ENCODE measurements around the gene RAP1GAP2.

The RAP1GAP2 gene

DNA sequence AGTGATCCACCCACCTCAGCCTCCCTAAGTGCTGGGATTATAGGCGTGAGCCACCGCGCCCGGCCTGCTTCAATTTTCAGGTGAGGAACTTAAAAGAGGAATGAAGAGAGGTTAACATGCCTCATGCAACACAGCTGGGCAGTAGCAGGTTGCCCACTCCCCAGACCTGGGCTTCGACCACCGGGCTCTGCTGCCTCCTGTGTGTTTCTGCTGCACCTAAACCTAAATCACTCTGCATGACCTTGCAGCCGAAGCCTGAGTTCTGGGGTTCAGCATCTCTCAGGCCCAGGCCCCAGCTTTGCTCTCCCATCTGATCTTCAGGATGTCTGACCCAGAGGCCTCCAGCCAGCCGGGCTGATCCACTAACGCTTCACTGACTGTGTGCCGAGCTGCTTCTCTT is 154.6 kb downstream of the RAP1GAP2 start:
- DNase-seq = no peak

- DNase-seq = no peak
Measured at GRCh38 chr17:2952174-2952845, 156.1 kb downstream of the RAP1GAP2 start.

DNA sequence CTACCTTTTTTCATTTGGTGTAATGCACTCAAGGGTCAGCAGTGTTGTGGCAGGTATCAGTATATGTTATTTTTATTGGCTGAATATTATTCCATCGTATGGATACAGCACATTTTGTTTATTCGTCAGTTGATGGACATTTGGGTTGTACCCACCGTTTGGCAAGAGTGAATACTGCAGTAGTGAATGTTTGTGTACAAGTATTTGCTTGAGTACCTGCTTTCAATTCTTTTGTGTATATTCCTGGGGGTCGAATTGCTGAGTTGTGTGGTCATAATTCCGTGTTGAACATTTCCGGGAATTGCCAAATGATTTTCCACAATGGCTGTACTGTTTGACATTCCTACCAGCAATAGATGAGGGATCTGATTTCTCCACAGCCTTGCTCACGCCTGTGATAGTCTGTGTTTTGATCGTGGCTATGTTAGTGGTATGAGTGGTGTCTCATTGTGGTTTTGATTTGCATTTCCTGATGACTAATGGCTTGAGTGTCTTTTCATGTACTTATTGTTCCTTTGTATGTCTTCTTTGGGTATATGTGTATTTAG is 158.7 kb downstream of the RAP1GAP2 start:
- peak in 1 of 2 donors; percentile 18 for DNase-seq

- DNase-seq = no peak
Measured at GRCh38 chr17:2955931-2956582, 159.8 kb downstream of the RAP1GAP2 start.

- no peak for DNase-seq
Measured at GRCh38 chr17:2957631-2958286, 161.5 kb downstream of the RAP1GAP2 start.

- DNase-seq = no peak
Measured at GRCh38 chr17:2958706-2959222, 162.5 kb downstream of the RAP1GAP2 start.

GRCh38 chr17:2959371-2960130 is 163.3 kb downstream of the RAP1GAP2 start:
- no peak for DNase-seq

DNA sequence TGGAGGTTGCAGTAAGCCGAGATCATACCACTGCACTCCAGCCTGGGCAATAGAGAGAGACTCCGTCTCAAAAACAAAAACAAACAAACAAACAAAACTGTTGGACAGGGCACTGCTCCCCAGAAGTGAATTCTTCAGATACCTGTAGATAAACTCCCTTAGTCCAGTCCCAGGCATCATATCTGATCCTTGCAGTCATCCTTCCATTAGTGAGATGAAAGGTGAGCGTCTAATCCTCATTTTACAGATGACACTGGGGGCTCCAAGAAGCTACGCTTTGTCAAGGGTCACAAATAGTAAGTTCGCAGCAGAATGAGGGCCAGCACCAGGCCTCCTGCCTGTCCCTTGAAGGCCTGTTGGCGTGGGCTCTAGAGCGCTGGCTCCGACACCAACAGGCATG is 165.2 kb downstream of the RAP1GAP2 start:
- no peak for DNase-seq

GRCh38 chr17:2962236-2962635 is 166.0 kb downstream of the RAP1GAP2 start:
- no peak for DNase-seq

GRCh38 chr17:2962729-2963128 is 166.5 kb downstream of the RAP1GAP2 start:
- DNase-seq = no peak

GRCh38 chr17:2963332-2964027 is 167.2 kb downstream of the RAP1GAP2 start:
- DNase-seq = no peak

DNA sequence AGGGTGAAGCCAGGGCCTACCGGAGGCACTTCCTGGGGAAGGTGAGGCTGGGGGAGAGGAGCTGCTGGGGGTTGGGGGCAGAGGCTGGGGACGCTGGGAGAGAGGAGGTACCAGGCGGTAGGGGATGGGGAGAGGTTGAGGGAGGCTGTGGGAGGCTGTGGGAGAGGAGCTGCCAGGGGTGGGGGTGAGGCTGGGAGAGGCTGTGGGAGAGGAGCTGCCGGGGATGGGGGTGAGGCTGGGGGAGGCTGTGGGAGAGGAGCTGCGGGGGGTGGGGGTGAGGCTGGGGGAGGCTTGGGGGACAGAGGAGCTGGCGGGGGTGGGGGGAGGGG is 167.8 kb downstream of the RAP1GAP2 start:
- DNase-seq = no peak

- DNase-seq = no peak
Measured at GRCh38 chr17:2964370-2964769, 168.1 kb downstream of the RAP1GAP2 start.

DNA sequence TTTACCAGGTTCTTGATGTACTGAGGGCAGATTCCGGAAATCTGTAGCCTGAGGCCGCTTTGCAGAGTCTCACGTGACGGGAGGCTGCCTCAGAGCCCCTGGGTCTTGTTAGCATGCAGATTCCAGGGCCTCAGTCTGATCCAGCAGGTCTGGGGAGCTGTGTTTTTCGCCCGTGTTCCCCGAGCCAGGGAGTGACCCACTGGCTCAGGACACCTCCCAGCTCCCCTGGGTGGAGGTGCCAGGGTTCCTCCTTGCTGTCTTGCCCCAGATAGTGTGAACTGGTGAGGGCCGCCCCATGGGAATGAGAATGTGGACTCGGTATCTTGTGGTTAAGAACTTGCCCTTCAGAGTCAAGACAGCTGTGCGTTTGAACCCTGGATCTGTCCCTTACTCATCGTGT is 168.6 kb downstream of the RAP1GAP2 start:
- DNase-seq = no peak

- no peak for DNase-seq
Measured at GRCh38 chr17:2965621-2966595, 169.7 kb downstream of the RAP1GAP2 start.

- DNase-seq = no peak
Measured at GRCh38 chr17:2967515-2967914, 171.3 kb downstream of the RAP1GAP2 start.

DNA sequence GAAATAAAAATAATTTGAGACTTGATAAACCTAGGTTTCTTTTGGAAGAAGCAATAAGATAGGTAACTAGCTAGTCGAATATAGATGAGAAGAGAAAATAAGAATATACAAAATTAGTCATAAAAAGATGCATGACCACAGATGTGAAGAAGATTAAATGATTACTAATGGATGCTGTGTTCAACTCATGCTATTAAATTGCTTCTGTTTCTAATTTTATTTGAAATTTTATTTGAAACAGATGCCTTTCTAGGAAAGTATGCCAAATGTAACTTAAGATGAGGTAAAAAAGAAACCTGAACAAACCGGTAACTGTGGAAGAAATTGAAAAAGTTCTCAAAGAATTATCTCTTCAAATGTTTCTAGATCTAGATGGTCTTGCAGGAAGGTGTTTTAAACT is 175.6 kb downstream of the RAP1GAP2 start:
- no peak for DNase-seq

GRCh38 chr17:2972749-2973148 is 176.5 kb downstream of the RAP1GAP2 start:
- no peak for DNase-seq

GRCh38 chr17:2974347-2974746 is 178.1 kb downstream of the RAP1GAP2 start:
- no peak for DNase-seq

DNA sequence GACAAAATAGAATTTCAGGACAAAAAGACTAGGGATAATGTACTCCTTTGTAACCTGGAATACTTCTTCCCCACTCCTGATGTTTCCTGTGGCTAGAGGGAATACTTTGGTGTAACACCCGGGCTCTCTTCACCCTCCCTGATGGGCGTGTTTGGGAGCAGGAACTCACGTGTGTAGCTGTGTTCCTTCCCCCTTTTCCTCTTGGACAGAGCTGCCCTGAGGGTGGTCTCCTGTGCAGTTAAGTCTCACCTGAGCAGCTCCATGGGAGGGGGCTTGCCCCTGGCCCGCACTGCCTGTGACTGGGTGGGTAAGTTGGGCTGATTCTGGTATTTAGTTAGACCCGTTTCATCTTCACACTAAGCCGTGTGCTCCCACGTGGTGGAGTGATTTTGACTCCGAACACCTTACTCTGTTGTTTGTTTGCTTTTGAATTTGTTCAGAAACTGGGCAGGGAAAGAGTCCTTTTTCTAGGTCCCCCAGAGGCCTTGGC is 179.3 kb downstream of the RAP1GAP2 start:
- DNase-seq = no peak

DNA sequence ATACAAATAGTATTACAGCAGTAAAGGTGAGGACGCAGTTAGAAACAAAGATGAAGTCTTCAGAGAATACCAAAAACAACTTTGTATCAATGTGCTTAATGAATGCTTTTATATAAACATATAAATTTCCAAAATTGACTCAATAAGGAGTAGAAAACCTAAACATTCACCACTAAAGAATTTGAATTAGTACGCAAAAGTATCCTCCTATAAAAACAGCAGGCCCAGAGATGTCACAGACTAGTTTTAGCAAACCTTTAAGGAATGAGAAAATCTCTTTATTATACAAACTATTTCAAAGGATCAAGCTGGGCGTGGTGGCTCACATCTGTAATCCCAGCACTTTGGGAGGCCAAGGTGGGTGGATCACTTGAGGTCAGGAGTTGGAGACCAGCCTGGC is 180.9 kb downstream of the RAP1GAP2 start:
- DNase-seq = no peak

All from CD4-positive, alpha-beta T cell treated with Interleukin-1 beta for 1 hour (primary cell).